ENCODE results near the gene CDKAL1.

CDKAL1 gene

DNA sequence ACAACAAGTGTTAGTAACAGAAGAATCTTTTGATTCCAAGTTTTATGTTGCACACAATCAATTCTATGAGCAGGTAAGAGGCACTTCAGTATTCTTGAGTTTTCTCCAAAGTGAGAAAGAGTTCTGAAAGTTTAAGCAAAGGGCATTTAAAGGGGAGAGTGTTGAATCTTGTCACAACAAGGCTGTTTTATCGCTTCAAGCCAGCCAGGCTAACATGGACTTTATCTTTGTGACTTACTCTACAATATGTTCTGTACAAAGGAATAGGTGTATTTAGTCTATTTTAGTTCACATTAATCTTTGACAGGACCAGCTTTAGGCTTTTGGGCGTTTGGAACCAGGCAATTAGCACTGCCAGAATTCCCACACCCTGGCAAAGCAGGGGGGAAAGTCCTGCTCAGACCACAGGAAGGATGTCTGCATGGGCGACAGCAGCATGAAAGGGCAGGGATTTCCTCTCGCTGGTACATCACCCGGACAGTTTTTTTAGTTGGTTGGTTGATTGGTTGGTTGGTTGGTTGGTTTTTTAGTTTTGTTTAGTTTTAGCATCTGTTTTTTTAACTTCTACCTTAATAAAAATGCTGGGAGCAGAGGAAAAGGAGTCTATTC, 663.9 kb downstream of the CDKAL1 start:
- DNase-seq = no peak

DNA sequence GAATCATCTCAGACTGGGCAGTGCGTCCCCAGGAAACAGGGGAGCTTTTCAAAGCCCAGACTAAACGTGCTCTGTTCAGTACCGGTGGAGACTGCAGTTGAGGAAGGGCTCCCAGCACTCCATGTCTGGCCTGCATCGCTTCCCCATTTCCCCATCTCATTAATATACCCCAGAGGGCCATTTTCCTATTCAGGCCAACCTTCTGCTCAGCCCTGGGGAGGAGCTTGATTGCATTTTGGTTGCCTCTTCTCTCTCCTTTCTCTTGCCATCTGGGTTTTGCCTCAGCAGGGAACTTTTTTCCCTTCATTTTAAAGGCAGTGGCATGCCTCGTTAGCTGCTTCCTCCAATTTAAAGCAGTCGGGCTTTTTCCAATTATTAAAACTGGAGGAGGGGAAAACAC, 665.0 kb downstream of the CDKAL1 start:
- no peak for DNase-seq

DNA sequence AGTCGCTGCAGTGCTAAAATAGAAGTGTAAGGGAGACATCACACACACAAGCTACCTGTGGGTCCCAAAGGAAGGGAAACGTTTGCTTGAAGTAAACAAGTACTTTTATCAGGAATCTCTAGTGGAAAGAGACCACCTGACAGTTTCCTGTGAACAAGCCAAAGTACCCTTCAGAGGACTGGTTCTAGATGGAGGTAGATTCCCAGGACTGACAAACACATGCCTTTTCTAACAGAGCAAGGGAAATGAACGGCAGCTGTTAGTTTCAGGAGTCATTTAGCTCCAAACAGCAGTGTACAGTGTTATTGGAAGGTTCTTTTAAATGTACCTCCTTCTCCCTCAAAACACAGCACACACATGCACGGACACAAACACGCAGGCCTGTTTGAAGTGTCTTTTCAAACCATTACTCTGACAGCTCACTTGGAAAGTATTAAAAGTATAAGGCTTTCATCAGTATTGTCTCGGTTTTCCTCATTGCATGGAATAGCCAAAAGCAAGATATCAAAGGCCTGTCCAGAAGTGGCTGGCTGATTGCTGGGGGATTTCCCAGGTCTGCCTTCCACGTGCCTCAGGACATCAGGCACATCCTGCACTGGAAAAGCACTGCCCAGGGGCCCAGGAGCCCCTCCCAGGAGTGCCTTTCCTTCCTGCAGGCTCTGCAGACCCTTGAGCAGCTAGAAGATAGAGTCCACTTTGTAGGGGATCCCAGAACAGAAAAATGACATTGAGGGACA, 666.0 kb downstream of the CDKAL1 start:
- no peak for DNase-seq

DNA sequence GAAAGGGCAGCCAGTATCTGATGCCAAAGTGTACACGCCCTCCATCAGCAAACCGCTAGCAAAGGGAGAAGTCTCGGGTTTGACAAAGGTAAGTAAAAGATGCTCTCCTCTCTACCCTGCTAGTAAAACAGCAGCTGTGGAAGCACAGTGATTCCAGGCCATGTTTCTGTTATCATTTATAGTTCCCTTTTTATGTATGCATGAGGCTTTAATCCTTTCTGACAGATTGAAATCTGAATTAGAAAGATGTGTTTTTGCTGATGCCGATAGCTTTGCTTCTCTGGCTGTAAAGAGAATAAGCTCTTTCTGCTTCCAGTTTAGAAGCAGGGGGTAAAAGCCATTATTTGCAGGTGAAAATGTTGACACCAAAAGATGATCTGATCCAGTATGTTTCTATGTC, 666.9 kb downstream of the CDKAL1 start:
- DNase-seq = no peak

DNA sequence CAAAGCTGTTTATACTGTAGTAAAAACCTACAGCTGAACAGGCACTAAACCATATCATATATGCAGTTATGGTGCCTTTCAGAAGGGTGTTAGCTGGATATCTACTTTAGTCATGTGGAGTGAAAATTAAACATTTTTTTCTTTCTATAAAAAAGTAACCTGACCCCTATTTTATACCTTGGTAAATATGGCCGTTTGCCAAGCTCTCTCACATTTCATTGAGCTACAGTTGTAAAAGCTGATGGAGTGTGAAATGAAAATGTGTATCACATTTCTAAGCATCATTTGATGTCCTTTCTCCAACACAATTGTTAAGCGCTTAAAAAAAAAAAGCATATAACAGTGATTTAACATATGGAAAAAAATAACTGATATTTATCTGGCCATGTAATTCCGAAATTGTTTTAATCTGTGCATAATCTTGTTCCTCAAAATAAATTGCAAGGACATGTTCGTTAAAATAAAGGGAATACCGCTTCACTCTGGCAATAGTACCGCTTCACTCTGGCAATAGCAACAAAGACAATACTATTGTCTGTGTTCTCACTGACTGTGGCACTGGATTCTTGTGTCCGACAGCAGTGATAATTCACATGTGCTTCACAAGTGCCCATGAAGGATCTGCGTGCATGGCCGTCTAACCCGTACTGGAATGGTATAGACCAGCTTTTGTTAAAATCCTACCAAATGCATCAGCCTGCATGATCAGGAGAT, 667.5 kb downstream of the CDKAL1 start:
- DNase-seq = no peak

DNA sequence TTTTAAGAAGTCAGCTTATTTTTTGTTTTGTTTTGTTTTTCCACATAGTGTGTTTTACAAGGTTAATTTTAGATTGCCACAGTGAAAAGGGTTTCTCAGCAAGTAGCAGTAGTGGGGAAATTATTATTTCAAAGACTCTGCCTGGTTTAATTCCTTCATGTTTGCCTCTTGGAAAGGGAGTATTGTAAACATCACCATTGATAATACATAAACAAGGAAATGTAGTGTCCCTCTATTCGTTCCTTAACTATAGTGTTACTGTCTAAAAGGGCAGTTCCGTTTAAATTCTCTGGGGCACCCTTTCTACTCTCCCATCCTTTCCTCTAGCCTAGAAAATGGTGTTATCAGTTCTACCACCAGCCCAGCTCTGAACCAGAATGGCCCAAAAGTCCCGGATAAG, 668.3 kb downstream of the CDKAL1 start:
- DNase-seq = no peak

DNA sequence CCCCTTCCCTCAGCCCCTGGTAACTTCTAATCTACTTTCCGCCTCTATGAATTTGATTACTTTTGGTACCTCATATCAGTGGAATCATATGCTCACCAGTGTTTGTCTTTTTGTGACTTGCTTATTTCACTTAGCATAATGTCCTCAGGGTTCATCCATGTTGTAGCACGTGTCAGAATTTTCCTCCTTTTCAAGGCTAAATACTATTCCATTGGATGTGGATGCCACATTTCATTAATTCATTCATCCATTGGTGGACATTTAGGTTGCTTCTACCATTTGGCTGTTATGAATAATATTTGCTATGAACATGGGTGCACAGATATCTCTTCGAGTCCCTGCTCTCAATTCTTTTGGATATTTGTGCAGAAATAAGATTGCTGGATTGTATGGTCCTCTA, 670.7 kb downstream of the CDKAL1 start:
- no peak for DNase-seq

DNA sequence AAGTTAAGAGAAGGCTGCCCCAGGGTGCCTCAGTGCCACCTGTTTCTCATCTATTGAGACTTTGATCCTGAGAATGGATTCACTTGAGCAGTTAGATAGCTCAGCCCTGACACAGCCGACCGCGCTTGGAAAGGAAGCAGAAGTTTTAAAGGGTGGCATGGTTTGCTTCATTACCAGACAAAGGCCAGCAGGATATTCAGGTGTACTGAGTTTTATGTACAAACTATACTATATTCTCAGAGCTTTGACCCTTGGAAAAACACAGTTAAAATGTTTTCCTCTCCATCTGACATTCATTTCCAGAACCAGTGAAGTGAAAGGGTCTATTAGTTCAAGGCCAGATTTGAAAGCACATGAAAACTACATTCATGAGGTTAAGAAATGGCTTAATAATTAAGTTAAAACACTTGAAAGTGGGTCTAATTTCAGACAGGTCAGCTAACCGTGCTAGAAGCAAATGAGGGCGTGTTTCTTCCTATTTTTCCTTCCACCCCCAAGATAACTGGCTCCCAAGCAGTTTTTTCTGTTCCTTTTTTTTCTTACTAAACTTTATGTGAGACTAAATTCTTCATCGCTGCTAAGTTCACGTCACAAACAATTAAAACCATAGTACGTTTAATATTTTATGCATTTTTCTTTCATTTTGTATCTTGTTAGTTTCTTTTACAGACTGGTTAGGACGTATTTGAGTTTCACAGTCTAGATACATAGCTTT, 674.0 kb downstream of the CDKAL1 start:
- DNase-seq = no peak

DNA sequence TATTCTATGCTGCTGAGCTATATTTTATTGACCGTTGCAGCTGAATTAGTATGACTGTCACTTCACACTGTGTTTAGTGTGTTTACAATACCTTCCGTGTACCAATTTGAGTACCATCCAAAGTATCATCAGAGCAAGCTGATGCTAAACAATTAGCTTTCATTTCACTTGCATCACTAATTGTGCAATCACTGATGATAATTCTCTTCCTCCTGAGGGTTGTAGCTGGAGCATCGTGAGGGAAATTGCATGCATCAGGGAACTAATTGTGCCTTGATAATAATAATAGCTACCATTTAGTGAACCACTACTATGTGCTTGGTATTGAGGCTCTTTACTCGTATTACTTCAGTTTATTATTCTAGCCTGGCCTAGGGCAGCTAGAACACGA, 674.5 kb downstream of the CDKAL1 start:
- no peak for DNase-seq

DNA sequence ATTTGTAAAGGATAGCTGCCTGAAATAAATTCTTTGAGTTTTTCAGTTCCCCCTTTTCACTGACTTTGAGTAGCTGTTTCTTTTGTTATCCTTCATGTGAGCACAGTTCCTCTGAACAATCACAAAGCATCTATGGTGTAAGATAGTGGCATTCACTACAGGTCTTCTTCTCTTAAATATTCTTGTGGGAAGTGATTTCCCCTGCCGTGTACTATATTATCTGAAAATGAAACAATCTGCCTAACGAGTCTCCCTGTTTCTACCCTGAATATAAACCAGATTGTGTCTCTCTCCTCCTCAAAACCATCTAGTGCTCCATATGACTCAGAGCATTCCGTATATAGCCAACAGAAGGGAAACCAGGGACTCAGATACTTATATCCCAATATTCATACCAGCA, 679.2 kb downstream of the CDKAL1 start:
- no peak for DNase-seq

DNA sequence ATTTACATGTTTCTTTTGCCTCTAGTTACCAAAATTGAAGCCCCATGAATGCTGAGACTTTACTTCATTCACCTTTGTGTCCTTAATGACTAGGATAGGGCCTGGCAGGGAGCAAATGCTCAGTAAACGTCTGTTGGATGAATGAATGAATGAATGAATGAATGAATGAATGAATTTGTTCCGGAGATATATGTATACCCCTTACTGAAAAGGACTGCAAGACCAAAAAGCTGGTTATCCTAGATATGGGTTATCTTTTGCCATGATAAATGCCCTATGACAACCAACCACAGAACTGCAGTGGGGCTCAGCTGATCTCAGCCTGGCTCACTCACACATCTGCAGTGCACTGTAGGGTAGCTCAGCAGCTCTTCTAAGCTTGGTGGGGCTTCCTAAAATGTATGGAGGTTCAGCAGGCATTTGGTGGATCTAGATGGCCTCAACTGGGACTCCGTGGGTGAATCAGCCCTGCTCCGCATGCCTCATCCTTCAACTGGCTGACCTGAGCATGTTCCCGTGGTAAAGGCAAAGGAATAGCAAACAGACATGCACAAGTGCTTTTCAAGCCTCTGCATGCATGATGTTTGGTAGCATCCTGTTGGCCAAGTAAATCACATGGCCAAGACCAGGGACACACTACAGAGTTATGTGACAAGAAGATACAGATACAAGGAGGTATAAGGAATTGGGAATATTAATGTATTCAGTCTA, 680.6 kb downstream of the CDKAL1 start:
- DNase-seq = no peak

DNA sequence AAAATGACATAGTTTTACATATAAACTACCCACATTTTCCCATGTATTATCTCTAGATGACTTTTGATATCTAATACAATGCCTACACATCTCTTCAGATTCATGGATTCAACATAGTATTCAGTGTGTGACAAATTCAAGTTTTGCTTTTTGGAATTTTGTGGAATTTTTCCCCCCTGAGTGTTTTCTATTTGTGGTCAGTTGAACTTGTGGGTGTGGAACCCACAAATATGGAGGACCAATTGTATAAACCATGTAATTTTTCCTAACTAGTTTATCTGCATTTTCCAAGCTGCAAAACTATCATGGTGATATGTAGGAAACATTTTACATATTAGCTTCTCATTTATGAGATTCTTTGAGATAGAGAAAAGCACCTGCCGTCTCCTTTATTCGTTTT, 685.0 kb downstream of the CDKAL1 start:
- DNase-seq = no peak

DNA sequence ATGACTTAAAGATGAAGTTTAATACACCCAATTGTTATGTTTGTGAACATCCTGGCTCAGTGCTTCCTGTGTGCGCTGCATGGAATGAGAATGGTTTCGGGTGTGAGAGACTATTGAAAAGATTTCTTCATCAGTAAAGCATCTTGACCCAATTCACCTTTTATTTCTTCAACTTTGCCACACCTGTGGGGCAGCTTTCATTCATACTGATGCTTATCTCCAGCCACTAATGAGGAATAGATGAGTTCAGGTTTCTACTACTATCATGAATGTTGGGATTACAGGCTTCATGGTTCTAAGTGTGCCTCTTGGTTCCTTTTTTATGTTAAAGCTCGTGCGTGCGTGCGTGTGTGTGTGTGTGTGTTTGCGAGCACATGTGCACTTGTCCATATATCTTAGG, 685.6 kb downstream of the CDKAL1 start:
- no peak for DNase-seq

DNA sequence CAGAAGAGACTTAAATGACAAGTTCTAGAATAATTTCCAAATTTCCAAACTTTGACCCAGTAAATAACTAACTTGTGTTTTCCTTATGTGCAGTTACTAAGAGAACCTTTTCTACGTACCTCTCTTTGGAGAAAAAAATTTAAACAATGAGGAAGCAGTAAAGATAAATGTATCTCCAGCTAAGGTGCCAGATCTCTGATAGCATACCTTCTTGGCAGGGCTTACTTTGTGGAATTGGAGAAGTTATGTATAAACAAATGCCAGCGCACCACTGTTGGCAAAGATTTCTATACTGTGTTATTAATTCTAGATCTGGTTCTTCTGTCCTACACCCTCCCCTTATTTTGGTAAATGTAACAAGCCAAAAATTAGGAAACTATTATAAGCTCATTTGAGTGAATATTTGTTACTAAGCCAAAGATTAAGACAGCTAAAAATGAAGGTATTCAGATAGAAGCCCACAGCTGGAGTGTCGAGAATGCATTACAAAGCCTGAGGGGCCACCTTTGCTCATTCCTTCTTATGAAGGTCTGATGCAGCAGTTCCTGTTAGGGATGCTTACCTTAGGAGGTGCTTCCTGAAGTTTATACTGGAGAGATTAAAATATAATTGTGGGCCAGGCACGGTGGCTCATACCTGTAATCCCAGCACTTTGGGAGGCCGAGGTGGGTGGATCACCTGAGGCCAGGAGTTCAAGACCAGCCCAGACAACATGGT, 686.2 kb downstream of the CDKAL1 start:
- no peak for DNase-seq

DNA sequence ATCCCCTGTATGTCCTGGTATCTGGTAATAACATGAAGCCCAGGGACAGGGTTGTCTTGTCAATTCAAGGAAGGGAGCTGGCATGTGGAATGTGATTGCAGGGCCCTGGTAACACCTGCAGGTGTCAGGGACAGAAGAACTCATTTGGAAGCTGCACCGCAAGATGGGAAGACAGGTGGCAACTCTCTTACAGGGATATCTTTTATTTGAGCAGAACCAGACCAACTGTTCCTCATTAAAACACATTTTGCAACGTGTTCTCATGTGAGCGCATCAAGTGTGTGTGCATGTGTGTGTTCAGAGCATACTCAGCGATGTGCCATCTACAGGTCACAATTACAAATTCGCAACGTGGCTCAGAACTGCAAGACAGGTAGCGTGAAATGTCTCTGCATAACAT, 688.4 kb downstream of the CDKAL1 start:
- DNase-seq = no peak

DNA sequence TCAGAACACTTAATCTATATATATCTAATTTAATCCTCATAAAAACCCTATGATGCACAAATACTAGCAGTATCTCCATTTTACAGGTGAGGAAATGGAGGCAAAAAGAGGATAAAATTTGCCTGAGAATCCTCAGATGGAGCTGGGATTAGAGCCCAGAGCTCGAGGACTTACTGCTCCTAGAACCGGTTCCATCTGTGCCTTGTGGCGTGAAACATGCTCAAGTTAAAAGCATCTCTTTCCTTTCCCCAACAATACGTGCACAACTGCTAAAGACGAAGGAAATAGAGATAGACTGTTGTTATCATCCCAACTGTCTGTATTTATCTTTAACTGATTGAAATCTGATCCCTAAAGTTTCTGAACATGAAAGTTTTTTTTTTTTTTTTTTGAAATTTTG, 691.7 kb downstream of the CDKAL1 start:
- DNase-seq = no peak

DNA sequence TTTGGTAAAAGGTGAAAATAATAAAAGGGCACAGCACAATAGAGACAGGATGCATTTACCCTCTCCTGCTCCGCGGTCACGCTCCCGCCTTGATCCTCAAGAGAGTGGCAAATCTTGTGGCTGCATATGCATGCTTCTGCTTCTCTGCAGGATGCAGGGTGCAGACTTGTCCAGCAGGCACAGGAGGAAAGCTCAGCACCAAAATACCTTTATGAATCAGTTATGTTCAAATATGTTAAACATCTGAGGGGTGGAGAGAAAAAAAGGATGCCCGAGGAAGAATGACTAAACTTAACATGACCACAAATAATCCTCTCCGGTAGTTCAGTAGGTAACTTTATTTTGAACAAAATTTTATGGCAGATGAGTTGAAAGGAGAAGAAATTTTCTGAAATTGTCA, 693.2 kb downstream of the CDKAL1 start:
- DNase-seq = no peak

DNA sequence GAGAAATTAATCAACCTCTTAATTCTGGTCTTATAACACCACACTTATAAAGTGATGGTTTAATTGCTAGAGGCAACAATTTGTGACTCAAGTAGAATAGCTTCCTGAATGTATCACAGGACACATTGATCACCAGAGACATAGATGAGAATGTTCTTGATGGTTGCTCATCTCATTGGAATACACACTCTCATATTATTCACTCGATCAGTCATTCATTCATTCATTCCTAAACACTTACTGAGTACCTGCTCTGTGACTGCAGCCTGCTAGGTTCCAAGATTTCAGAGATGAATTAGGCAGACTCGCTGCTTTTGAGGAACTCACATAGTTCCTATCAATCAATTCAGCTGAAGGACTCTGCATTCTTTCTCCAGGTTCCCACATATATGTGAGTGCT, 694.2 kb downstream of the CDKAL1 start:
- DNase-seq = no peak

DNA sequence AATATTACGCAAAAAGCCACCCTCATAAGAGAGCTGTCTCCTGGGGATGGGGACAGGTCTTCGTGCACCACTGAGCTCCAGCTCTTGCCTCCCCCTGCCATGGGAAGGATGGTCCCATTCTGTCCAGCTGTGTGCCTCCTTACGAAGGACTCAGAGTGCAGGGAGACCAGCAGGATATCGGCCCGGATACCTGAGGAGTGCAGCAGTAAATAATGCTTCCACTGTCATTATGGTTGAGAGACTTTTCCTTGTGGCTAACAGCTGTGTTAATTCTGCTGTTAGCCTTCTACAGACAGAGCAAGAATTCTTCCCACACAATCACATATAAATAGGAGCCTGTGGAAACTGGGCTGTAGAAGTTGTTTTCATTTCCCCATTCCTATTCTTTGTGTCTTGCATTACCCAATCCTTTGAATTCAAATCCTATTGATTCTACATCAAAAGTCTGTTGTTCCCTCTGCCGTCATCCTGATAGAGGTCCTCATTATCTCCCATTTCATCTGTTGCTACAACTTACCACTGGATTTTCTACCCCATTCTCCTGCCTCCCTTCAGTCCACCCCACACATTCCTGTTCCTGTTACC, 694.7 kb downstream of the CDKAL1 start:
- no peak for DNase-seq

DNA sequence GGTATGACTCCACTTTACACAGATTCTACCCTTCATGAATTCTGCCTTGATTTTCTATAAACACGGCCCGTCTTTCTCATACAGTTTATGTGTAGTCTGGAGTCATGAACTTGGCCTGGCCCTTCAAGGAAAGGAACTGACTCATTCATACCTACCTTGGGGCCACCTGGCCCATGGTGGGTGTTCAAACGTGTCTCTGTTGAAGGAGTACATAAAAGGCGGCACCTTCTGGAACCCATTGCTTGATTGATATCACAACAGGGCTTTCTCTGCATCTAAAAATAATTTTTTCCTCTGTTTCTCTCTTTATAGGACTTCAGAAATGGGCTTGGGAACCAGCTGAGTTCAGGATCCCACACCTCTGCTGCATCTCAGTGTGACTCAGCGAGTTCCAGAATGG, 696.3 kb downstream of the CDKAL1 start:
- no peak for DNase-seq

DNA sequence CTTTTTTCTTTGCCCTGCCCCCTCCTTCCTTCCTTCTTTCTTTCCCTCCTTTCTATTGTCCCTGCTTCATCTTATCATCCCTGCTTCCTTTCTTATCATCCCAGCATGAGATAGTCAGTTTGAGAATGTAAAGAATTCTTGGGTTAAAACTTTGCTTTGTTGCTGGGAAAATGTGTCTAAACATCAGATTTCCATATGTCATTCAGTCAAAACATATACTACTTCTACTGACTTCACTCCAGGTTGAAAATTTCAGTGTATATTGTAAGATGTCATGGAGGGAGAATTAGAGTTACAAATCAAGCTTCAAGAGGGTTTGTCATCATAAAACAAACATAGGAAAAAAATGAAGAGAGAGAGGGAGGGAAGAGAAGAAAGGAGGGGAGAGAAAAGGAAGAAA, 700.9 kb downstream of the CDKAL1 start:
- no peak for DNase-seq

DNA sequence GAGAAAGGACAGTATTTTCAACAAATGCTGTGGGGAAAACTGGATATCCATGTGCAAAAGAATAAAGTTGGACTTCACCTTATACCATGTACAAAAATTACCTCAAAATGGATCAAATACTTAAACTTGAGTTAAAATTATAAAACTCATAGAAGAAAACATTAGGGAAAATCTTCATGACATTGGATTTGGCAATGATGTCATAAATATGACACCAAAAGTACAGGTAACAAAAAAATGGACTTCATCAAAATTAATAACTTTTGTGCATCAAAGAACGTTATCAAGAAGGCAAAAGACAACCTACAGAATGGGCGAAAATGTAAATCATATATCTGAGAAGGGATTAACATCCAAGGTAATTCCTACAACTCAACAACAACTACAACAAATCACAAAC, 704.0 kb downstream of the CDKAL1 start:
- no peak for DNase-seq

Data from activated CD4-positive, alpha-beta T cell treated with anti-CD3 and anti-CD28 coated beads for 4 hours (primary cell).